Osteoblast (primary cell): ENCODE results near the gene TIMP2. TPM values are rescaled to one million over a fixed set of nuclear protein-coding genes. Genes with fewer than 3 reads are reported as not detected.
A peak's percentile ranks its signal among the peaks of the same experiment; 100 is the strongest.

Experiments used
- DNase-seq: peaks from one replicate; pipeline ENCODE4 v3.0.0; 2011; ENCODE audit warnings: low spot score, mixed read lengths; ENCODE audit not compliant: insufficient read length; ENCODE audit errors: missing footprints
- H2AFZ ChIP-seq: 2 replicates; pipeline ENCODE4 v1.6.0; 2011; ENCODE audit warnings: mild to moderate bottlenecking, low read length
- H3K27ac ChIP-seq: 2 replicates; pipeline ENCODE4 v1.5.1; 2011; ENCODE audit warnings: mild to moderate bottlenecking, low read depth, low read length, moderate library complexity
- H3K27me3 ChIP-seq: 2 replicates; pipeline ENCODE4 v1.6.0; 2012; ENCODE audit warnings: mild to moderate bottlenecking, control low read depth, inconsistent platforms, low read length, moderate library complexity; ENCODE audit not compliant: insufficient read depth
- H3K36me3 ChIP-seq: 2 replicates; pipeline ENCODE4 v1.5.1; 2011; ENCODE audit warnings: mild to moderate bottlenecking, low read length, control low read depth, moderate library complexity; ENCODE audit not compliant: insufficient read depth
- H3K4me1 ChIP-seq: 2 replicates; pipeline ENCODE4 v1.5.1; 2011; ENCODE audit warnings: mild to moderate bottlenecking, low read length, control low read depth, moderate library complexity; ENCODE audit not compliant: insufficient read depth
- H3K4me2 ChIP-seq: 2 replicates; pipeline ENCODE4 v1.6.0; 2011; ENCODE audit warnings: mild to moderate bottlenecking, low read length; ENCODE audit not compliant: insufficient read depth
- H3K4me3 ChIP-seq: fragments of 200-600 bp; sonication (generic); 3 replicates; pipeline ENCODE4 v1.5.1; 2012; ENCODE audit warnings: mild to moderate bottlenecking, low read length, inconsistent platforms; ENCODE audit not compliant: insufficient read depth
- H3K79me2 ChIP-seq: 2 replicates; pipeline ENCODE4 v1.6.0; 2012; ENCODE audit warnings: mild to moderate bottlenecking, low read length, control low read depth, inconsistent platforms; ENCODE audit not compliant: insufficient read depth
- H3K9me3 ChIP-seq: 2 replicates; pipeline ENCODE4 v1.5.1; 2011; ENCODE audit warnings: low read depth, low read length, control low read depth
- H4K20me1 ChIP-seq: 2 replicates; pipeline ENCODE4 v1.6.0; 2012; ENCODE audit warnings: mild to moderate bottlenecking, low read length, control low read depth; ENCODE audit not compliant: insufficient read depth
- CTCF ChIP-seq: IDR thresholded peaks from 2 replicates; pipeline ENCODE4 v1.5.1; 2011; ENCODE audit warnings: mild to moderate bottlenecking, low read depth, low read length, moderate library complexity; ENCODE audit errors: extremely low read depth
- total RNA-seq: library from RNA; depleted of rRNA; stranded (reverse); fragments of >200 nt; gene quantifications from 2 replicates; pipeline ENCODE4 v1.2.3, GENCODE V29; 2012

Gene TIMP2
- total RNA-seq, 1 donor, result 164 TPM

GRCh38 chr17:78839762-78840529 lies 85.2 kb downstream of the TIMP2 start:
- Histone ChIP-seq H3K27ac (peak overlapping the region; percentile 87), H3K4me1 (peaks cover 25% of the 10 kb centered on the region), H3K79me2 (peaks cover 53% of the 10 kb centered on the region), H2AFZ (no peak overlapping the region), H3K27me3 (no peaks in the 10 kb centered on the region), H3K36me3 (peaks cover 26% of the 10 kb centered on the region), H3K4me2 (peak overlapping the region; percentile 93), H3K9me3 (no peaks in the 10 kb centered on the region), H4K20me1 (peaks cover 24% of the 10 kb centered on the region), H3K4me3 (peak overlapping the region; percentile 93)
- TF ChIP-seq CTCF, result no peak
- DNase-seq, result peak; percentile 90

GRCh38 chr17:78839235-78839761 lies 85.9 kb downstream of the TIMP2 start:
- Histone ChIP-seq H3K36me3 (peaks cover 32% of the 10 kb centered on the region), H3K79me2 (peaks cover 58% of the 10 kb centered on the region), H3K4me3 (peak overlapping the region; percentile 93), H3K27ac (peak overlapping the region; percentile 87), H3K4me2 (peak overlapping the region; percentile 93), H3K4me1 (peaks cover 20% of the 10 kb centered on the region), H3K27me3 (no peaks in the 10 kb centered on the region), H3K9me3 (no peaks in the 10 kb centered on the region), H2AFZ (no peak overlapping the region), H4K20me1 (peaks cover 24% of the 10 kb centered on the region)
- peak; percentile 90 for DNase-seq
- TF ChIP-seq CTCF, result no peak

- peak overlapping the region; percentile 93 for H3K4me2 ChIP-seq
- peaks cover 17% of the 10 kb centered on the region for H3K4me1 ChIP-seq
- no peak for DNase-seq
- H3K79me2 ChIP-seq, result peaks cover 65% of the 10 kb centered on the region
- H3K9me3 ChIP-seq, result no peaks in the 10 kb centered on the region
- peak overlapping the region; percentile 87 for H3K27ac ChIP-seq
- peak overlapping the region; percentile 93 for H3K4me3 ChIP-seq
- peaks cover 24% of the 10 kb centered on the region for H4K20me1 ChIP-seq
- no peak overlapping the region for H2AFZ ChIP-seq
- H3K27me3 ChIP-seq, result no peaks in the 10 kb centered on the region
- H3K36me3 ChIP-seq, result peaks cover 39% of the 10 kb centered on the region
- TF ChIP-seq CTCF, result no peak
Measured at GRCh38 chr17:78838574-78839005, 86.6 kb downstream of the TIMP2 start.

GRCh38 chr17:78836420-78837021 lies 88.7 kb downstream of the TIMP2 start:
- peak; percentile 34 for DNase-seq
- Histone ChIP-seq H3K4me2 (no peak overlapping the region), H3K79me2 (peaks cover 84% of the 10 kb centered on the region), H3K27me3 (no peaks in the 10 kb centered on the region), H2AFZ (no peak overlapping the region), H3K9me3 (no peaks in the 10 kb centered on the region), H3K4me3 (no peak overlapping the region), H3K4me1 (peaks cover 15% of the 10 kb centered on the region), H4K20me1 (peaks cover 29% of the 10 kb centered on the region), H3K27ac (no peak overlapping the region), H3K36me3 (peaks cover 56% of the 10 kb centered on the region)
- no peak for TF ChIP-seq CTCF
